IMR-90 (cell line): ENCODE data around the gene SHC1. TPM values are rescaled to one million over a fixed set of nuclear protein-coding genes. Genes with fewer than 3 reads are reported as not detected.

Experiments
- ATAC-seq: fragments of 200-7000 bp; cut with Tn5 transposase; 2 replicates; pipeline ENCODE4 v1.9.1; 2020; ENCODE audit warnings: low read depth, mild to moderate bottlenecking, moderate library complexity
- BruUV-seq: library from RNA; stranded (reverse); fragments of 400-500 nt; replicated peaks from 2 replicates; lab custom pipeline; 2021; lab: Mats Ljungman, UMichigan
- CTCF ChIA-PET: fragments of 300-600 bp; formaldehyde crosslinking; extraction: SDS; loops from one replicate; lab custom pipeline; 2021; ENCODE audit warnings: antibody characterized with exemption; lab: Yijun Ruan, JAX
- POLR2A ChIA-PET: fragments of 300-600 bp; sonication (Branson Sonifier 250); formaldehyde crosslinking; loops from one replicate; lab custom pipeline; 2022; ENCODE audit warnings: antibody characterized with exemption; ENCODE audit not compliant: unreplicated experiment; lab: Charles Lee
- DNase-seq: peaks from one replicate; pipeline ENCODE4 v3.0.0; 2013
- H2AFZ ChIP-seq: replicated peaks from 2 replicates; pipeline ENCODE3; 2013; ENCODE audit warnings: low read length, mild to moderate bottlenecking; ENCODE audit not compliant: poor library complexity
- H2AK5ac ChIP-seq: 2 replicates; pipeline ENCODE4 v1.6.1; 2013; ENCODE audit warnings: low read depth, low read length, inconsistent platforms
- H2AK9ac ChIP-seq: replicated peaks from 2 replicates; pipeline ENCODE3; 2013; ENCODE audit warnings: mild to moderate bottlenecking, low read depth, low read length, moderate library complexity; ENCODE audit not compliant: poor library complexity
- H2BK120ac ChIP-seq: 2 replicates; pipeline ENCODE4 v1.6.1; 2013; ENCODE audit warnings: low read depth, low read length, inconsistent platforms
- H2BK15ac ChIP-seq: 3 replicates; pipeline ENCODE4 v1.6.1; 2013; ENCODE audit warnings: low read depth, low read length, inconsistent platforms
- H2BK20ac ChIP-seq: 2 replicates; pipeline ENCODE4 v1.6.1; 2013; ENCODE audit warnings: low read depth, mild to moderate bottlenecking, inconsistent platforms, low read length, moderate library complexity
- H2BK5ac ChIP-seq: 2 replicates; pipeline ENCODE4 v1.6.1; 2013; ENCODE audit warnings: mild to moderate bottlenecking, low read depth, low read length, inconsistent platforms; ENCODE audit not compliant: poor library complexity, severe bottlenecking
- H3K14ac ChIP-seq: replicated peaks from 2 replicates; pipeline ENCODE4 v1.6.1; 2013; ENCODE audit warnings: low read depth, low read length, inconsistent platforms
- H3K18ac ChIP-seq: 2 replicates; pipeline ENCODE4 v1.6.1; 2013; ENCODE audit warnings: low read depth, low read length, control low read depth
- H3K23ac ChIP-seq: 2 replicates; pipeline ENCODE4 v1.6.1; 2013; ENCODE audit warnings: low read depth, low read length, inconsistent platforms
- H3K27ac ChIP-seq: 2 replicates; pipeline ENCODE4 v1.5.1; 2013; ENCODE audit warnings: mild to moderate bottlenecking, control low read depth, low read length; ENCODE audit not compliant: insufficient read depth
- H3K27me3 ChIP-seq: 2 replicates; pipeline ENCODE4 v1.6.1; 2013; ENCODE audit warnings: low read length; ENCODE audit not compliant: control insufficient read depth, insufficient read depth
- H3K36me3 ChIP-seq: 2 replicates; pipeline ENCODE4 v1.6.1; 2013; ENCODE audit warnings: low read length, mixed read lengths; ENCODE audit not compliant: control insufficient read depth, insufficient read depth
- H3K4ac ChIP-seq: 2 replicates; pipeline ENCODE4 v1.6.1; 2013; ENCODE audit warnings: low read depth, low read length, inconsistent platforms
- H3K4me1 ChIP-seq: 2 replicates; pipeline ENCODE4 v1.6.1; 2013; ENCODE audit warnings: low read length, mixed read lengths; ENCODE audit not compliant: control insufficient read depth, insufficient read depth
- H3K4me2 ChIP-seq: 2 replicates; pipeline ENCODE4 v1.6.1; 2013; ENCODE audit warnings: low read depth, mild to moderate bottlenecking, control low read depth, low read length, moderate library complexity
- H3K4me3 ChIP-seq: 2 replicates; pipeline ENCODE4 v1.5.1; 2013; ENCODE audit warnings: low read depth, mild to moderate bottlenecking, control low read depth, low read length, moderate library complexity; ENCODE audit not compliant: insufficient read depth
- H3K56ac ChIP-seq: 2 replicates; pipeline ENCODE4 v1.6.1; 2013; ENCODE audit warnings: low read length, inconsistent platforms; ENCODE audit not compliant: insufficient read depth; ENCODE audit errors: extremely low read depth
- H3K79me1 ChIP-seq, 2 experiments: 2 replicates each; pipeline ENCODE4 v1.6.1; 2013; ENCODE audit warnings: low read length in 2 of 2, inconsistent platforms in 1 of 2, low read depth in 1 of 2
- H3K9ac ChIP-seq: 2 replicates; pipeline ENCODE4 v1.6.1; 2013; ENCODE audit warnings: low read depth, low read length, control low read depth
- H3K9me1 ChIP-seq: 2 replicates; pipeline ENCODE4 v1.6.1; 2013; ENCODE audit warnings: low read length, inconsistent platforms; ENCODE audit not compliant: insufficient read depth
- H3K9me3 ChIP-seq: 2 replicates; pipeline ENCODE4 v1.6.1; 2013; ENCODE audit warnings: low read length; ENCODE audit not compliant: control insufficient read depth, insufficient read depth
- H4K20me1 ChIP-seq: 2 replicates; pipeline ENCODE4 v1.6.1; 2013; ENCODE audit warnings: low read length, inconsistent platforms; ENCODE audit not compliant: insufficient read depth
- H4K5ac ChIP-seq: 2 replicates; pipeline ENCODE4 v1.6.1; 2013; ENCODE audit warnings: mild to moderate bottlenecking, low read depth, low read length, control low read depth
- H4K8ac ChIP-seq, 2 experiments: 2 replicates each; pipeline ENCODE4 v1.6.1; 2013; ENCODE audit warnings: low read depth in 2 of 2, low read length in 2 of 2, control low read depth in 1 of 2, inconsistent platforms in 1 of 2
- H4K91ac ChIP-seq: 2 replicates; pipeline ENCODE4 v1.6.1; 2013; ENCODE audit warnings: low read depth, low read length, inconsistent platforms; ENCODE audit not compliant: insufficient read depth
- BHLHE40 ChIP-seq: fragments of 150-350 bp; IDR thresholded peaks from 2 replicates; pipeline ENCODE4 v1.6.1; 2016; ENCODE audit warnings: mild to moderate bottlenecking, low read depth, low read length
- CEBPB ChIP-seq: IDR thresholded peaks from 2 replicates; pipeline ENCODE4 v1.6.1; 2012; ENCODE audit warnings: low read depth, low read length, improper control_type of control experiment
- CHD1 ChIP-seq: IDR thresholded peaks from 2 replicates; pipeline ENCODE4 v1.6.1; 2012; ENCODE audit warnings: low read depth, low read length, improper control_type of control experiment
- CTCF ChIP-seq: conservative IDR thresholded peaks from 2 replicates; pipeline ENCODE4 v1.5.1; 2012; ENCODE audit warnings: mild to moderate bottlenecking, low read depth, low read length, improper control_type of control experiment
- ELK1 ChIP-seq: fragments of 150-350 bp; IDR thresholded peaks from 2 replicates; pipeline ENCODE4 v1.6.1; 2016; ENCODE audit warnings: low read depth, mild to moderate bottlenecking, low read length, moderate library complexity, borderline replicate concordance
- MAZ ChIP-seq: IDR thresholded peaks from 2 replicates; pipeline ENCODE4 v1.6.1; 2012; ENCODE audit warnings: low read depth, mild to moderate bottlenecking, low read length, improper control_type of control experiment, moderate library complexity, borderline replicate concordance
- NFE2L2 ChIP-seq: fragments of 150-350 bp; IDR thresholded peaks from 2 replicates; pipeline ENCODE4 v1.6.1; 2016; ENCODE audit warnings: low read depth, mild to moderate bottlenecking, low read length
- POLR2A ChIP-seq: IDR thresholded peaks from 2 replicates; pipeline ENCODE4 v1.6.1; 2012; ENCODE audit warnings: mild to moderate bottlenecking, low read depth, low read length
- SMC3 ChIP-seq: fragments of 150-350 bp; IDR thresholded peaks from 2 replicates; pipeline ENCODE4 v1.6.1; 2016; ENCODE audit warnings: low read depth, mild to moderate bottlenecking, antibody characterized with exemption, low read length, moderate library complexity
- WGBS, 2 experiments: methylation state at CpG; one replicate each; pipeline versions ENCODE4 v1.1.5 to v1.1.7; 2013; ENCODE audit warnings: missing lambda C conversion rate in 2 of 2; ENCODE audit not compliant: insufficient read length in 1 of 2; ENCODE audit errors: extremely low coverage in 2 of 2; 5-methylcytosine and 5-hydroxymethylcytosine counted together
- dilution Hi-C: fragments of 300-500 bp; cut with HindIII; formaldehyde crosslinking; loops from one replicate; pipeline ENCODE4 v1.14.3; 2018; ENCODE audit warnings: low sequenced_read_pairs; ENCODE audit not compliant: unreplicated experiment
- in situ Hi-C: fragments of 300-500 bp; cut with MboI; formaldehyde crosslinking; loops from 3 replicates; pipeline ENCODE4 v1.14.3; 2019; ENCODE audit warnings: low sequenced_read_pairs, inconsistent platforms, mixed read lengths
- intact Hi-C: fragments of 100-400 bp; cut with micrococcal nuclease; formaldehyde crosslinking; loops from 2 replicates; pipeline ENCODE4 v1.10.0; 2022
- polyA plus RNA-seq, 3 experiments: library from polyadenylated mRNA; depleted of rRNA; stranded (reverse); fragments of >200 nt; gene quantifications; 2 replicates each; pipeline ENCODE4 v1.2.3, GENCODE V29; 2012; ENCODE audit warnings: low replicate concordance in 1 of 3
- total RNA-seq: library from RNA; depleted of rRNA; stranded (reverse); fragments of >200 nt; gene quantifications from 2 replicates; pipeline ENCODE4 v1.2.3, GENCODE V29; 2012
- TF ChIP-seq, protein P1 (sequence below): fragments of 150-350 bp; IDR thresholded peaks from 2 replicates; pipeline ENCODE4 v1.6.1; 2017; ENCODE audit warnings: mild to moderate bottlenecking, antibody characterized with exemption, low read length, low read depth

Gene SHC1
- total and polyA plus RNA-seq, 2 of the 4 experiments (the other 2 are of a cell fraction) = 352 to 355 TPM

- ChIA-PET CTCF (no interaction called here), POLR2A (interaction anchor here (2.5 kb wide), 1 partner anchor 11 kb away, joined by 17 read pairs; the partner anchor contains the start of gene SHC1)
- dilution Hi-C loops (no loop called here), intact Hi-C loops (loop anchor here (5.0 kb wide), 1 partner anchor 103 kb away; the partner anchor contains the start of gene EFNA4), in situ Hi-C loops (loop anchor here (10.0 kb wide), 1 partner anchor 95 kb away; the partner anchor contains the start of gene ADAM15)
- Histone ChIP-seq H3K4me3 (no peak overlapping the region), H2BK120ac (no peak overlapping the region), H3K9me3 (no peaks in the 10 kb centered on the region), H3K9ac (no peak overlapping the region), H3K4me2 (no peak overlapping the region), H2AK5ac (no peak overlapping the region), H3K36me3 (peaks cover 31% of the 10 kb centered on the region), H3K79me1 (peaks cover 21 to 62% of the 10 kb centered on the region in 2 experiments; a peak in 3 of 4 replicates), H2AK9ac (no peak overlapping the region), H3K14ac (no peak overlapping the region), H3K27me3 (no peaks in the 10 kb centered on the region), H4K91ac (no peak overlapping the region), H2BK15ac (no peak overlapping the region), H3K18ac (no peak overlapping the region), H3K4ac (no peak overlapping the region), H4K20me1 (peaks cover 12% of the 10 kb centered on the region), H3K4me1 (peaks cover 18% of the 10 kb centered on the region), H2BK5ac (no peak overlapping the region), H3K27ac (no peak overlapping the region), H4K5ac (no peak overlapping the region), H2BK20ac (no peak overlapping the region), H3K23ac (no peak overlapping the region), H2AFZ (no peak overlapping the region), H3K56ac (no peak overlapping the region), H4K8ac (no peak overlapping the region), H3K9me1 (peaks cover 5% of the 10 kb centered on the region)
- ATAC-seq (no peak), DNase-seq (no peak)
- TF ChIP-seq CHD1 (no peak), NFE2L2 (no peak), BHLHE40 (no peak), SMC3 (no peak), POLR2A (no peak), ELK1 (no peak), CTCF (no peak), MAZ (no peak), CEBPB (no peak)
- TF ChIP-seq, protein P1, sequence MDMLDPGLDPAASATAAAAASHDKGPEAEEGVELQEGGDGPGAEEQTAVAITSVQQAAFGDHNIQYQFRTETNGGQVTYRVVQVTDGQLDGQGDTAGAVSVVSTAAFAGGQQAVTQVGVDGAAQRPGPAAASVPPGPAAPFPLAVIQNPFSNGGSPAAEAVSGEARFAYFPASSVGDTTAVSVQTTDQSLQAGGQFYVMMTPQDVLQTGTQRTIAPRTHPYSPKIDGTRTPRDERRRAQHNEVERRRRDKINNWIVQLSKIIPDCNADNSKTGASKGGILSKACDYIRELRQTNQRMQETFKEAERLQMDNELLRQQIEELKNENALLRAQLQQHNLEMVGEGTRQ = no peak
- no CpG with 5 or more reads among the region's 7 CpGs for WGBS, 2 experiments
- BruUV-seq = no TSS peak
Observed at GRCh38 chr1:154959426-154959780, 11.1 kb downstream of the SHC1 start.
